GM18861 (cell line): ENCODE results near the gene SMYD2.

Experiments
- ATAC-seq: cut with Tn5 transposase; IDR thresholded peaks from one replicate; pipeline ENCODE4 v1.9.1; 2021; ENCODE audit not compliant: unreplicated experiment

Gene SMYD2

GRCh38 chr1:214327514-214327913, 46.6 kb downstream of the SMYD2 start:
- no peak for ATAC-seq

- ATAC-seq = peak; percentile 93
Measured at GRCh38 chr1:214328770-214329469, 48.0 kb downstream of the SMYD2 start.

GRCh38 chr1:214329470-214330220, 48.7 kb downstream of the SMYD2 start:
- no peak for ATAC-seq

- no peak for ATAC-seq
Measured at GRCh38 chr1:214330222-214330621, 49.3 kb downstream of the SMYD2 start.

DNA sequence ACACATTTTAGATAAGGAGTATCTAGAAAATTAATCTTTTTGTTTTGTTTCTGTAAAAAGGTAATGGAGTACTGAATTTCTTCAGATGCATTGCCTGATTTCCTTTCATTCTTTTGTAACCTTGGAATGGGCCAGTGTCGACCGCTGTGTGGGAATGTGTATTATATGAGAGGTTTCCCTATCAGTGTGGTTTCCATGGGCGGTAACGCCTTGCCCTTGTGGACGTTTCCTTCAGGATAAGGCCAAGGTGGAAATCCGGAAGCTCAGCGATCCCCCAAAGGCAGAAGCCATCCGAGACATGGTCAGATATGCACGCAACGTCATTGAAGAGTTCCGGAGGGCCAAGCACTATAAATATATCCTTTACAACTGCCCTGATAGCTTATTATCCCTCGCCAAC, 49.8 kb downstream of the SMYD2 start:
- no peak for ATAC-seq

DNA sequence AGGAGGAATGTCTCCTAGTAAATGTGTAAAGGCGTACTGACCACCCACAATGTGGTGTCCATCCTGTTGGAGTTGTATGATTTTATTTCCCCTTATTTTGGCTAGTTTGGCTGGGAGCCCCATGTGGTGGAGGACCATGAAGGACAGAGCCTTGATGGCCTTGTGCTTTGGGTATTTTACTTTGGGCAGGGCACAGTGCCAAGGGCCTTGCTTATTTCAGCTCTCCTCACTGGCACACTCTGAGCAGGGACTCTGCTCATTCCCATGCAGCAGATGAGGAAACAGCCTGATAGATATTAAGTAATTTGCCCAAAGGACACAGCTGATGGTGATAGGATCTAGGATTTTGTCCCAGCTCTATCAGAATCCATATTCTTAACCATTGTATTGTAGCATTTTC, 50.2 kb downstream of the SMYD2 start:
- no peak for ATAC-seq

GRCh38 chr1:214331827-214332423, 51.0 kb downstream of the SMYD2 start:
- peak; percentile 36 for ATAC-seq

- no peak for ATAC-seq
Measured at GRCh38 chr1:214332946-214333798, 52.2 kb downstream of the SMYD2 start.

DNA sequence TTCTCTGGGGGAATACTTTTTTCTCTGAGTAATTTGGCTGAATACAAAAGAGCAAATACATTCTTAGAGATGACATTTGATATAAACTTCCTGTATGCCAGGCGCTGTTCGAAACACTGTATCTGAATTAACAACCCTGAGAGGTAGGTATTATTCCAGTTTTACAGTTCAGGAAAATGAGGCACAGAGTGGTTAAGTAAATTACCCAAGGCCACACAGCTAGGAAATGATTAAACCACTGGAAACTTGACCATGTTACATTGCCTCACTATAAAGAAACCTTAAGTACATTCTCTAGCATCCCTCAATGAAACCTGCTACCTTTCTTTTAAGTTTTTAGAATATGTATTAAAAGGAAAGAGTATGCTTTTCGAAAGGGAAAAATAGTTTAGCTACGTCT, 54.6 kb downstream of the SMYD2 start:
- no peak for ATAC-seq

DNA sequence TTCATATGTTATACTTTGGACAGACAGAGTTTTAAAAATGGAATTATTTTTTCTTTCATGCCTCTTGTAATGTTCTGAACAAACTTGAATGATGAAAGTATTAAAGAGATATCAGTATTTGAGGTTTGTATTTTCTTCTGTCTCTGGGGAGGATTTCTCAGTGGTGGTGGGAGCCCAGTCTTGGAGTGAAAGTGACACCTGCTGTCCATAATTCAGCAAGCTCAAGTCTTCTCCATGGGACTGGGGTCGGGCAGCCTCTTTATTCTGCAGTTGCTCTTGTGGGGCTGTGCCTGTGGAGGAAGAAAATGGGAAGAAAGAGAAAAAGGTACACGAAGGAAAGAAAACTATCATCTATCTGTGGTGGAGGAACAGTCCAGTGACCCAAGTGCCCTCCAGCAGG, 56.1 kb downstream of the SMYD2 start:
- ATAC-seq = no peak

DNA sequence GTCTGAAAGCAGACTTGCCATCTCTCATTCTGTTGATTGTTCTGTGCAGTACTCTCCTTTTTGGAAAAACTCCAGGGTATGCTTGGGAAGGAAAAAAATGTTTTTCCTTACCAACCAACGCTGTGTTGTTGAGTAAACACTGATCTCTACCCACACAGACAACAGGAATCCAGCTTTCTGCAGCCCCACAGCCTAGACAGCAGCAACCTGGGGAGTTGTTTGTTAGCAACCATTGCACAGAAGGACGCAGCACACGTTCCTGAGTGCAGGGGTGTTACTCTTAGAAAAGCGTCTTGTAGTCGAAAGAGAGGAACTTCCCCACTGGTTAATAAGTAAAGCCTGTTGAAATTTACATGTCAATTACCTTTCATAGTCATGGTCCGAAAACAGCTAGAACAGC, 56.6 kb downstream of the SMYD2 start:
- no peak for ATAC-seq

DNA sequence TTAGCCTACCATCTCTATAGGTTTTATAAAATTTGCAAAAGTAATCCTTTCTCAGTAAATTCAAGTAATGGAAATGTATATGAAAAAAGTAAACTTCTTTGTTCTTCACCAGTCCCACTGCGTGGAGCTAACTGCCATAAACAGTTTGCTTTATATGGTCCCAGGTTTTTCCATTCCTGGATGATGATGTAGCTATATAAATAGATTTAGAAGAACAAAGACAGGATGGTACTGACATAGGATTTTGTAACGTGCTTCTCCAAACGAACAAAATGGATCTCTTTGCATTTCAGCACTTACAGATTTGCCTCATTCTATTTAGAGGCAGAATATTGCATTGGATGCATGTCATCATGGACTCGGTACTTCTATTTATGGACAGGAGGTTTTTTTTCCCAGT, 57.3 kb downstream of the SMYD2 start:
- ATAC-seq = no peak

GRCh38 chr1:214341459-214341858, 60.5 kb downstream of the SMYD2 start:
- ATAC-seq = no peak

DNA sequence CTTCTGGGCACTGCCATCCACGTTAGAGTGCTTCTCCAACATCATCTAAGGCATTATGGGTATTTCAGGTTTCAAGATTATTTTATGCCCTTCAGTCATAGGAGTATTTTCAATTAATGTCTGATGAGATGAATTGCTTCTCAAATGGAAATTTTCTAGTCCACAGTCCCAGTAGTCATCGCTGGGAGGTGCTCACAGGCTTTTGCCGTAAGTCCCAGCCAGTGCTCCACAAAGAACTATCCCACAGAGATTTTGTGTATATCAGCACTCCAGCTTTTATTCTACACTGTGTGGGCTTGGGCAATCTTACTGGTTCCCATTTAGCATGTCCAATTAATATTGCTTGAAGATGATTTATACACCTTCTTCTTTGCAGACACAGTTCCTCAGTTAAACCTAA, 61.0 kb downstream of the SMYD2 start:
- no peak for ATAC-seq

DNA sequence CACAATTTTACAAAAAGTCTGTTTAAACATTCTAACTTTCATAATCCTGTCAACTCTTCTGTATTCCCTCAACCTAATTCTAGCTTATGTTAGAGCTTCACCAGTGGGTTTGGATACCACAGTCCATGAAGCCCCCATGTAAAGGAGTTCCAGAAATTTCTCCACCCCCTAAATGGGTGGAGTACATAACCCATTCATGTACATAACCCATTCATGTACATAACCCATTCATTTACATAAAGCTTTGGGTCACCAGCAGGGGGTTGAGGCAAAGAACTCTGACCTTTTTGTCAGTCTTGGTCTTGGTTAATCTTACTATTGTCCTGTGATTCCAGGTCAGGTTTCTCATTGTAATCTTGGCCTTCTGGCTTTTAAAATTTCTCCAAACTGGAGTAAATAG, 61.6 kb downstream of the SMYD2 start:
- no peak for ATAC-seq

- ATAC-seq = no peak
Measured at GRCh38 chr1:214344897-214345296, 63.9 kb downstream of the SMYD2 start.

- ATAC-seq = no peak
Measured at GRCh38 chr1:214349008-214349407, 68.0 kb downstream of the SMYD2 start.

- ATAC-seq = no peak
Measured at GRCh38 chr1:214349781-214350180, 68.8 kb downstream of the SMYD2 start.

GRCh38 chr1:214351551-214352277, 70.8 kb downstream of the SMYD2 start:
- ATAC-seq = no peak

- no peak for ATAC-seq
Measured at GRCh38 chr1:214352838-214353237, 71.9 kb downstream of the SMYD2 start.
